Endometrial microvascular endothelial cells (primary cell): ENCODE data around the gene EN2. TPM values are rescaled to one million over a fixed set of nuclear protein-coding genes. Genes with fewer than 3 reads are reported as not detected.

Source experiments
- in situ Hi-C: cut with HindIII; loops from 2 replicates; pipeline ENCODE4 v1.10.0; 2017; ENCODE audit warnings: low sequenced_read_pairs, low pct_unique_long_range_greater_than_20kb; ENCODE audit errors: inconsistent ontology term
- total RNA-seq: library from RNA; depleted of rRNA; stranded (reverse); fragments of >200 nt; gene quantifications from one replicate; pipeline ENCODE4 v1.2.3, GENCODE V29; 2015; ENCODE audit errors: inconsistent ontology term

The EN2 gene
- total RNA-seq, 1 donor from 2014 or later, result not detected

GRCh38 chr7:155448632-155449007 lies 9.3 kb upstream of the EN2 start:
- in situ Hi-C loops, result no loop called here

DNA sequence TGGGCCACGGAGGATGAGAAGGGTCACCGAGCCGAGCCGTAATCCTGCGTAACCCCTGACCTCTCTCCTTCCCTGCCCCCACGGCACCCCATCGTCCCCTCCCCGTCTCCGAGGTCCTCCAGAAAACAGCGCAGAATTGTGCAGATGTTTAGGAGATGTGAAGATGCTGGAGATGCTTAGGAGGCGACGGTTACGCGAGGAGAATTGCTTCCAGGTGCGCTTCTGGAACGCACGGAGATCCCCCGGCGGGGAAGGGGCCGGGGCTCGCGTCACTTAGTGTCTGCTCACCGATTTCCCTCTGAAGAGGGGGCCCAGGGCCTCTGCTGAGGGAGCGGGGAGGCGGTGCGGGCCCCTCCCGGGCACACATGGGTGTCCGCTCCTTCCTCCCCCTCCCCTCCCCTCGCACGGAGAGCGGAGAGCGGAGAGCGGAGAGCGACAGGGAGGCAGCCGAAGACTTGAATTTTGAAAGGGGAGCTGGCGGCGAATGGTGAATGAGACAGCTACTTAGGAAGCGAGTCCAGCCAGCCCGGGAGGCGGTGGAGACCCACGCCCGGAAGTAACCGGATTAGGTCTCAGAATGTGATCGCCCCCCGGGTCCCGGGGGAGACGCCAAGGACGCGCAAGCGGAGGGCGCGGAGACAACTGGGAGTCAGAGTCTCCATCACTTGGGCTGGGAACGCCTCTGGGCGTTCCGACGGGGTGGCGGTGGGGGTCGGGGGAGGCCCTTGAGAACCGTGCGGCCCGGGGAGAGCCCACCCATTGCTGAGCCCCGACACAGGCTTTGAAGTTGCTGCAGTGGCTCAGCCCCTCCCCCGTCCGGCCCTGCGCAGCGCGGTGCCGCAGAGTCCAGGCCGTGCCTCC lies 8.7 kb upstream of the EN2 start:
- in situ Hi-C loops, result no loop called here

DNA sequence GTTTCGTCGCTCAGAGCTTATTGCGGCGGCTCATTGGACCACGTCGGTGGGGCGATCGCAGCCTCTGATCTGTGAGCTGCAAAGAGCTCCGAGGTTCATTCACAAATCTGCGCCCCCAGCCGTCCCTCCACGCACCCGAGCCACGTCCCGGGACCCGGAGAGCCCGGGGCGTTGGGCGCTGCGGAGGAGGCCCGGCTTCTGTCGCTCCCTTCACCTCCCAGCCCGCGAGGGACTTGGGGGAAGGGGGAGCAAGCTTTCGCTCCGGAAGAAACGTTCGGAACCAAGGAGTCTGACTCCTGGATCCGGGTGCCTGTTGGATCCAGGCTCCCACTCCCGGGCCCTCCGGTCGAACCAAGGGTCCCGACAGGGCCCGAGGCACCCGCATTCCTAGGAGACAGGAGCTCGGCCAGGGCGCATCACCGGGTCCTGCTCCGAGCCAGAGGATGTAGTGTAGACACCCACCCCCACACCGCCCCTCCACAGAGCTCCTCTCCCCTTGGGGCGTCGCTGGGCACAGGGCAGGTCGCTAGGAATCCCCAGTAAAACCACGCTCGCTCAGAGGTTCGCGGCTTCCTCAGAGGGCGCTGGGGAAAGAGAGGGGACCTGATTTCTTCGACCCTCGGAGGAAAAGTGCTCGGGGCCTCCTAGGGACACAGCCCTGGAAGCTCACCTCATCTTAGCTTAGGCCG lies 7.9 kb upstream of the EN2 start:
- in situ Hi-C loops, result no loop called here

DNA sequence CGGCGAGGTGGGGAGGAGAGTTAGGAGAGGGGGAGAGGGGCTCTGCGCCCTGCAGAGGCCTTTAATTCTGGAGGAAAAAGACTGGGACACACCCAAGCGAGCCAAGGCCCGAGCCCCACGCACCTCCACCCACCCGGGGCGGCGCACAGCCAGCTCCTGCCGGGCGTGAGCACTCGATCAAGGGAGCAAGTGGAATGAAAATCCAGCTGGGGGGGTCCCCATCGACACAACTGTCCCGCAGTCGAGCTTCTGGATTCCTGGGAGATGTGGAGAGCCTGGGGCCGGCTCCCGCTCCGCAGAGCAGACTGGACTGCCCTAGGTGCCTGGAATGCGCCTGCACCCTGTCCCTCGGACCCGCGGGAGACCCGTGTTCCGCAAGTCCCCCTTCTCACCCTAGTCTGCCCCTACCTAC lies 7.4 kb upstream of the EN2 start:
- in situ Hi-C loops, result no loop called here

GRCh38 chr7:155450970-155451801 lies 6.7 kb upstream of the EN2 start:
- in situ Hi-C loops, result no loop called here

DNA sequence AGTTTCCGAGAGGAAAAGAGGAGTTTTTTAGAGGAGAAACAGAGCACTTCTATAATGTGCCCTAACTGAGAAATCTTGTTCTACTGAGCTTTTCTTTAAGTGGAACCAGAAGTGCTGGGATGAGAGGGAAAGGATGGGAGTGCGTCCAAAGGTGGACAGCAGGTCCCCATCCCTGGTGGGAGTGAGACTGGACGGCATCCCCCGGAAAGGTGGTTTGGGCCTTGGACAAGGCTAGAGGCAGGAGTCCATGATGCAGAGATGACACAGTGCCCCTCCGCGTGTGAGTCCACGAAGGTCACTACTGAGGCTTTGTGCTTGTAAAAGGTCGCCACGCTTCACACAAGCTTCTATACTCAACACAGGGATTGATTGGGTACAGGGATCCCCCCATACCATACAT lies 6.1 kb upstream of the EN2 start:
- in situ Hi-C loops, result no loop called here

DNA sequence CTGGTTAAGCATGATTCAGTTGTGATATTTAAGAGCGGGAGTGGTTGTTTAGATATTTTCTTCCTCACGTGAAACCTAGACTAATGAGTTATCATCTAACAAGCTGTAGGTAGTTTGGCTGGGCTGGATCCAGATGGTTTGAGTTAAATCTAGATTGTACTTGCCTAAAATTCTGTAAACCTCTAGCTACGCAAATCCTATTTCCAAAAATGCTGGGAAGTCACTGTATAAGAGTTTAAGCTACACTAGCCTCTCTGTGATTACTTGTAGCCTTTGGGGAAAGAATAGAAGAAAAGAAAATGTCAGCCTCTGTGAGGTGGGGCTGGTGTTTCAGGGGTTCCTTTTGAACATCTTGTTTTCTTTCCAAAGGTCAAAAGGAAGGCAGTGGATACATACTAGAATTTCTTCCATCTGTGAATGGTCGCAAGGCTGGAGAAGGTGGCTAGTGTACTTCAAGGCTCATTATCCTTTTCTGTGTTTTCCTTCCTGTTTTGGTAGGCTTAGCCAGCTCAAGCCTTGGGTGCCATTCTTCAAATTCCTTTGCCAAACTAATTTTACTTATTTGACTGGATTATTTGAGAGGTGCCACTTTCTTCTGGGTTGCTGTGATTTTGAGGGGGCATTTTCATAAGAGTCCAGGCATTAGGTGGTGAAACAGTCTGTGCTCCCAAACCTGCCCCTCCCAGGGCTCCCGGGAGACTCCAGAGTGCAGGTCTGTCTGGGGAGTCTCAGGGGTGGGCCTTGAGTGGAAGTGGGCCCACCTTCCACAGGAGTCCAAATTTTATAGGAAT lies 5.2 kb upstream of the EN2 start:
- in situ Hi-C loops, result no loop called here

GRCh38 chr7:155453296-155454182 lies 4.4 kb upstream of the EN2 start:
- in situ Hi-C loops, result no loop called here

DNA sequence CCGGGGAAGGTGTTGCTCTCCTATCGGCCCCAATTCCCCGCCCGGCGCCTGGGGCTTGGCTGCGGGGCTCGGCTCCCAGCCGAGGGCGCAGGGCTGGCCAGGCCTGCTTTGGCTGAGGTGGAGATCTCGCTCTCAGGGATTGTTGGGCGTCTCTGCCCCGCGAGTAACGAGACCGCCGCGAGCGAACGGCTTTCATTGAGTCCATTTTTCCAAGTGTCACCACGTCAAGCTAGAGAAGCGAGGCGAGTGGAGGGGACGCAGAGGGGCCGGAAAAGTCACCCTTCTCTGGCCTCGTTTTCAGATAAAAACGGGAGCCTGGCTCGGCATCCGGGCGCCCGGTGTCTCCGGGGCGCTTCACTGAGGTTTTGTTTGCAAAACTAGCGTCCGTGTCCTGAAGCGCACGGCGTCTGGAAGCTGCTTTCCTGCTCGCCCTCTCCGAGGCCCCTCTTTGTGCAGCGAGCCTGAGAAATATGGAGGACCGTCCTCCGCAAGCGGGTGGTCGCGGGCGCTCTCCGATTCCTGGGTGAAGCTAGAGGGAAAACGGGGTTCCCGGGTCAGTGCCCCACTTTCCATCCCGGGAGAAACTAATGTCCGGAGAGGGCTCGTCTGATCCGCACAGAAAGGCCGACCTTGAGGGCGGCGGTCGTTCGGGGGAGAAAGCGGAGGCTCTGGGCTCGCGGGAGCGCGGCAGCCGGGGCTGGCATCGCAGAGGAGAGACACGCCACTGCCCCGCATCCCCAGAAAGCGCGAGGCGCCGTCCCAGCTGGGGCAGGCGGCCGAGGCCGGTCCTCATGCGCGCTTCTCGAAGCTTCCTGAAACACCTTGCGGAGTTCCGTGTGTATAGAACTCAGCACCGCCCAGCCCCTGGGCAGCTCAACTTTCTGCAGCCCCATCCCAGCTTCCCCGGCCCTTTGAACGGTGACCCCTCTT lies 3.5 kb upstream of the EN2 start:
- in situ Hi-C loops, result no loop called here

DNA sequence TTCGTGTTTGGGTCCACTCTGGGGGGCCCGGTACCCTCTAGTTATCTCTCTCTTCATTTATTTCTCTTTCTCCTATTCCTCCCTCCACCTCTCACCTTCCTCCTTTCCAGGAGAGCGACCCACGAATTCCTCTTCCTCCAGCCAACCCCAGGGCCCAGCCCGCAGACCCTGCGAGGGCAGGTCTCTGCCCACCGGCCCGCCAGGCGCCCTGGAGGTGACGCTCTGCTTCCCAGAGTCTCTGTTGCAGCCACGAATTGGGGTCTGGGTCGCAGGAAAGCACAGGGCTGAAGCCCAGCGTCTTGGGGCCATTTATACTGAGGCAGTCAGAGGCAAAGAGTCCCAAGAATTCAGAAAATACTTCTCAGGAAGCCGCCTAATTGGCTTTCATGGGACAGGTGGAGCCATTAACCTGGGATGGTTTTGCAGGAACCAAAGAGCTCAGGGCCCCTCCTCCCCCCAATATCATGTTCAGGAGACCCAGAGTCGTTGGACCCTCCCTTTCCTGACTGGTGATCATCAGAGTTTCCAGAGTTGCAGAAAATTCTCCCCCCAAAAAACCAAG lies 2.7 kb upstream of the EN2 start:
- in situ Hi-C loops, result no loop called here

DNA sequence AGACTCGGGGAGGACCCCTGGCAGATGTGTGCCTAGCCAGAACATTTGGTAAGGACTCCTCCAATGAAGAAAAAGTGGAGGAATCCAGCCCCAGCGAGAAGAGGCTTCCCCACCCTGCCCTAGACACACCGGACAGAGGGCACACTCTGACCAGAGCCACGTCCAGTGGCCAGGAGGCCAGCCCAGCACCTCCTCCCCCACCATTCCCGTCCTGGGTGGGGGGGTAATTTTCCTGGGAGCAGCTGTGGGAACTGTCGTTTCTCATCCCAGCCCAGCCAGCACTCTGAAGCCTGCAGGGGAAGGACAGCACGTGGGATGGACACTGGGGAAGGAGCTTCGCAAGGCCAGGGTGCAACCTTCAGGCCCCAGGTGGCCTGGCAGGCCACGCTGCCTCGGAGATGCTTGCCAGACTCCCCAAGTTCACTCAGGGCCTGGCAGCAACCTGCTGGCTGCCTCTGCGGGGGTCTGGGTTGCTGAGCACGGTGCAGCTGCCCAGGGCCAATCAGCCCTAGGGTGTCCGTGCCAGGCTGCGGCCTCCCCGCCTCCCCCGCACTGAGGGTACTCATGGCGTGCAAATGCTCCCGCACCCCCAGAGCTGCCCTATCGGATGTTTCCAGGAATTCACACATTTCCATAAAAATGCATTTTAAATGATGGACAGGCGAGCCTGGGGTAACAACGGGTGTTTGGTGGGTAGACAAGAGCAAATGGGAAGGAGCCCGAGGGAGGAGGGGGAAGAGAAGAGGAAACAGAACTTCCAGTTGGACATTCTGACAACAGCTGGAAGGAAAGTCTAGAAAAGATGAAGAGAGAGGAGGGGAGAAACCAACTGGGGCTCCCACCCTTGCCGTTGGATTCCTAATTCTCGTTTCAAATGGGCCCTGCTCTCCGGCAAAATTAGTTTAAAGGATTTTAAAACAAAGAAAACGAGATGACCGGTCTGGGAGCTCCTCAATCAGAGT lies 1.9 kb upstream of the EN2 start:
- in situ Hi-C loops, result no loop called here

DNA sequence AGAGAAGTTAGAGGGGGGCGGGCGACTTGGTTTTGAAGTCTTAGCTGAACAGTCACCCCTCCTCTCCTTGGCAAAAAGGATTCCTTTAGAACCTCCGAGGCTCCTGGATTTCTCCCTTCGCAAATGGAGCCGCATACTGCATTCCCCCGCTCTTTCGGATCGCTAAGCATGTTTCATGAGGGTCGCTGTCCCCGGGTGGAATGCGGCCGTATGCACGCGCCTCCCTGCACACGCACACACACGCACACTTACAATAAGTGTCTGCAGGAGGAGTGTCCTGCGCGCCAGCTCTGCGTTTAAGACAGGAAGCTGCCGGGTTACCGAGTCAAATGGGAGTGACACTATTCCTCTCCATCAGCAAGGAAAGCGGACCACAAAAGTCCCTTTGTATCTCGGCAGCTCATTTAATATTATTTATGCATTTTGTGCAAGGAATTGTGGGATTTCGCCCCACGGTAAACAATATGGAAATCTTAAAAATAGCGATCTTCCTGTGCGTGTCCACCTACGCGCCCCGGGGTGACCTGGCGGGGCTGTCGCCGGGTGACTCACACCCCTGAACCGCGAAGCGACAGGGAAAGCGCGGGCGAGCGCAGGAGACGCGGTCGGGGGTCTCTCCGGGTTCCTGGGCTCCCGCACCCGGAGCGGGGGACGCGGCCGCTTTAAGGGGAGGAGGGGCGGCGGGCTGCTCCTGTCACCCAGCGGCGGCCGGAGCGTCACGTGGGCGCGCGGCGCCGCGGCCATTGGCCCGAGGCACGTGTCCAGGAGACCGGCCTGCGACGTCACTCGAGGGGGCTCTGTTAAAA lies 988 bp upstream of the EN2 start:
- in situ Hi-C loops, result no loop called here

- in situ Hi-C loops, result no loop called here
Observed at GRCh38 chr7:155457544-155458110, 302 bp upstream of the EN2 start.

- in situ Hi-C loops, result no loop called here
Observed at GRCh38 chr7:155458878-155459699, 1.2 kb downstream of the EN2 start.
